Right ventricle myocardium superior (tissue), 1 donor: ENCODE measurements around the gene ANTXR2. TPM values are rescaled to one million over a fixed set of nuclear protein-coding genes. Genes with fewer than 3 reads are reported as not detected.
A peak's percentile ranks its signal among the peaks of the same experiment; 100 is the strongest.
"Not testable (repeated sequence)": the region's sequence is repeated elsewhere in the genome, so short reads cannot be mapped to it uniquely, and the experiment has no call there.

Experiments
- ATAC-seq: fragments of 200-7000 bp; cut with Tn5 transposase; one replicate; pipeline ENCODE4 v1.9.1; 2020; ENCODE audit warnings: mild to moderate bottlenecking; ENCODE audit not compliant: poor library complexity
- DNase-seq: peaks from one replicate; pipeline ENCODE4 v3.0.0-alpha.2; 2020
- intact Hi-C: fragments of 100-400 bp; cut with DNase I; formaldehyde crosslinking; loops from one replicate; pipeline ENCODE4 v1.11.2; 2022
- total RNA-seq: library from RNA; stranded (reverse); fragmentation: NEBNext Ultra II Directional; extraction: Animal tissue kit (Norgen Biotek cat#: 25700); gene quantifications from one replicate; pipeline ENCODE4 v1.2.1, GENCODE V29; 2021
- donor health status: DM: no; HTN: yes; CAD: no; lungs with severe emphysema.

Gene ANTXR2
- total RNA-seq, 1 donor from 2014 or later, result 49.7 TPM

- intact Hi-C loops, result no loop called here
- ATAC-seq, result no peak
- DNase-seq, result no peak
These were observed 64.7 kb downstream of the ANTXR2 start for GRCh38 chr4:80008351-80008750.

- no peak for DNase-seq
- intact Hi-C loops, result no loop called here
- no peak for ATAC-seq
These were observed 65.3 kb downstream of the ANTXR2 start for GRCh38 chr4:80007745-80008149.

GRCh38 chr4:80006935-80007744 lies 65.9 kb downstream of the ANTXR2 start:
- ATAC-seq, result peak; percentile 69
- DNase-seq, result no peak
- intact Hi-C loops, result no loop called here

GRCh38 chr4:80005863-80006262 lies 67.2 kb downstream of the ANTXR2 start:
- intact Hi-C loops, result no loop called here
- DNase-seq (no peak), ATAC-seq (no peak)

GRCh38 chr4:80004319-80004718 lies 68.7 kb downstream of the ANTXR2 start:
- DNase-seq (no peak), ATAC-seq (no peak)
- intact Hi-C loops, result no loop called here

GRCh38 chr4:80002559-80002958 lies 70.5 kb downstream of the ANTXR2 start:
- intact Hi-C loops, ATAC-seq, DNase-seq: not testable (repeated sequence)

- ATAC-seq, DNase-seq, intact Hi-C loops: not testable (repeated sequence)
These were observed 74.0 kb downstream of the ANTXR2 start for GRCh38 chr4:79999048-79999447.

GRCh38 chr4:79998201-79998600 lies 74.8 kb downstream of the ANTXR2 start:
- intact Hi-C loops, result no loop called here

GRCh38 chr4:79996851-79997250 lies 76.2 kb downstream of the ANTXR2 start:
- ATAC-seq (no peak), DNase-seq (no peak)
- intact Hi-C loops, result no loop called here

More at GRCh38 chr4:79998201-79998600, 74.8 kb downstream of the ANTXR2 start:
- no peak for DNase-seq
- no peak for ATAC-seq

GRCh38 chr4:79993476-79993875 lies 79.6 kb downstream of the ANTXR2 start:
- DNase-seq, result no peak
- intact Hi-C loops, result no loop called here
- ATAC-seq, result no peak

GRCh38 chr4:79991601-79992000 lies 81.4 kb downstream of the ANTXR2 start:
- no peak for ATAC-seq
- DNase-seq, result no peak
- intact Hi-C loops, result no loop called here

GRCh38 chr4:79991100-79991499 lies 81.9 kb downstream of the ANTXR2 start:
- ATAC-seq, DNase-seq, intact Hi-C loops: not testable (repeated sequence)

GRCh38 chr4:79987401-79987800 lies 85.6 kb downstream of the ANTXR2 start:
- no peak for ATAC-seq
- DNase-seq, result no peak
- intact Hi-C loops, result no loop called here

- DNase-seq (no peak), ATAC-seq (no peak)
- intact Hi-C loops, result no loop called here
These were observed 89.6 kb downstream of the ANTXR2 start for GRCh38 chr4:79983431-79983830.

GRCh38 chr4:79982601-79983322 lies 90.3 kb downstream of the ANTXR2 start:
- ATAC-seq (no peak), DNase-seq (no peak)
- intact Hi-C loops, result no loop called here

GRCh38 chr4:79980448-79980847 lies 92.6 kb downstream of the ANTXR2 start:
- ATAC-seq, result no peak
- no peak for DNase-seq
- intact Hi-C loops, result no loop called here

- intact Hi-C loops, result no loop called here
These were observed 93.1 kb downstream of the ANTXR2 start for GRCh38 chr4:79979785-79980437.

GRCh38 chr4:79977131-79977840 lies 95.7 kb downstream of the ANTXR2 start:
- intact Hi-C loops, result no loop called here
- ATAC-seq, result no peak
- DNase-seq, result no peak

More at GRCh38 chr4:79979785-79980437, 93.1 kb downstream of the ANTXR2 start:
- no peak for ATAC-seq
- no peak for DNase-seq
